ENCODE data around the gene ZMYND15. TPM values are rescaled to one million over a fixed set of nuclear protein-coding genes. Genes with fewer than 3 reads are reported as not detected.

ZMYND15 gene
- total and polyA plus RNA-seq, 2 experiments from 2014 or later: 0.32 to 1.4 TPM

DNA sequence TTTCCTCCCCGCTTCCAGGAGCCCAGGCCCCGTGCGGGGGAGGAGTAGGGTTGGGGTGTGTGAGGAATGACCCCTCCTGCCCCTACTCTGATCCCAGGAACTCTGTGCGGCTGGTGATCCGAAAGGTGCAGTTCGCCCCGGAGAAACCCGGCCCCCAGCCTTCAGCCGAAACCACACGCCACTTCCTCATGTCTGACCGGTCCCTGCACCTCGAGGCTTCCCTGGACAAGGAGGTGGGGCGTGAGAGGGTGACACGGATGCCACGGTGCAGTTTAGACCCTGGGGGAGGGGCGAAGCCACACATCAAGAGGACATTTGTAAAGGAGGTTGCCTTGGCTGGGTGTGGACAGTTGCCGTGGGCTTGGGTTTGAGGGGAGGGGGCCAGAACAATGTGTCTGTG lies 21.8 kb upstream of the ZMYND15 start:
- peaks cover 37% of the 10 kb centered on the region for H3K36me3 Mint-ChIP-seq (ENCODE audit: low read depth)
- H3K36me3 ChIP-seq (ENCODE audit: insufficient read depth): no peaks in the 10 kb centered on the region; the same call in 1 of the 2 replicates
- ATAC-seq: no peak
- H3K27me3 Mint-ChIP-seq (ENCODE audit: insufficient read depth, low read depth, poor library complexity): peaks cover 18% of the 10 kb centered on the region
- H3K4me1 ChIP-seq (ENCODE audit: insufficient read depth): no peaks in the 10 kb centered on the region
- H3K27me3 ChIP-seq (ENCODE audit: insufficient read depth): no peaks in the 10 kb centered on the region
- H3F3A ChIP-seq (replicated peaks; ENCODE audit: low read depth): no peaks in the 10 kb centered on the region
- H3K9me2 ChIP-seq (ENCODE audit: insufficient read depth): no peaks in the 10 kb centered on the region
- TF ChIP-seq JUNB (IDR thresholded peaks at IDR 0.05; ENCODE audit: unreplicated experiment) (no peak), EZH2 (IDR thresholded peaks at IDR 0.05; ENCODE audit: low read depth, unreplicated experiment) (no peak), POLR2AphosphoS5 (IDR thresholded peaks at IDR 0.05; ENCODE audit: low read depth) (no peak), ETS1 (IDR thresholded peaks at IDR 0.05) (no peak), ZNF462 (CRISPR knock-in tag; IDR thresholded peaks at IDR 0.05) (no peak), EZH2phosphoT487 (IDR thresholded peaks at IDR 0.05; ENCODE audit: unreplicated experiment) (no peak), ZNF331 (CRISPR knock-in tag; IDR thresholded peaks at IDR 0.05; ENCODE audit: low read depth) (no peak), ZNF114 (CRISPR knock-in tag; IDR thresholded peaks at IDR 0.05) (no peak), CREB1 (CRISPR knock-in tag; IDR thresholded peaks at IDR 0.05; ENCODE audit: low read depth) (no peak), STAT1 (IDR thresholded peaks at IDR 0.05; ENCODE audit: unreplicated experiment) (no peak)
- TF ChIP-seq, protein P1, sequence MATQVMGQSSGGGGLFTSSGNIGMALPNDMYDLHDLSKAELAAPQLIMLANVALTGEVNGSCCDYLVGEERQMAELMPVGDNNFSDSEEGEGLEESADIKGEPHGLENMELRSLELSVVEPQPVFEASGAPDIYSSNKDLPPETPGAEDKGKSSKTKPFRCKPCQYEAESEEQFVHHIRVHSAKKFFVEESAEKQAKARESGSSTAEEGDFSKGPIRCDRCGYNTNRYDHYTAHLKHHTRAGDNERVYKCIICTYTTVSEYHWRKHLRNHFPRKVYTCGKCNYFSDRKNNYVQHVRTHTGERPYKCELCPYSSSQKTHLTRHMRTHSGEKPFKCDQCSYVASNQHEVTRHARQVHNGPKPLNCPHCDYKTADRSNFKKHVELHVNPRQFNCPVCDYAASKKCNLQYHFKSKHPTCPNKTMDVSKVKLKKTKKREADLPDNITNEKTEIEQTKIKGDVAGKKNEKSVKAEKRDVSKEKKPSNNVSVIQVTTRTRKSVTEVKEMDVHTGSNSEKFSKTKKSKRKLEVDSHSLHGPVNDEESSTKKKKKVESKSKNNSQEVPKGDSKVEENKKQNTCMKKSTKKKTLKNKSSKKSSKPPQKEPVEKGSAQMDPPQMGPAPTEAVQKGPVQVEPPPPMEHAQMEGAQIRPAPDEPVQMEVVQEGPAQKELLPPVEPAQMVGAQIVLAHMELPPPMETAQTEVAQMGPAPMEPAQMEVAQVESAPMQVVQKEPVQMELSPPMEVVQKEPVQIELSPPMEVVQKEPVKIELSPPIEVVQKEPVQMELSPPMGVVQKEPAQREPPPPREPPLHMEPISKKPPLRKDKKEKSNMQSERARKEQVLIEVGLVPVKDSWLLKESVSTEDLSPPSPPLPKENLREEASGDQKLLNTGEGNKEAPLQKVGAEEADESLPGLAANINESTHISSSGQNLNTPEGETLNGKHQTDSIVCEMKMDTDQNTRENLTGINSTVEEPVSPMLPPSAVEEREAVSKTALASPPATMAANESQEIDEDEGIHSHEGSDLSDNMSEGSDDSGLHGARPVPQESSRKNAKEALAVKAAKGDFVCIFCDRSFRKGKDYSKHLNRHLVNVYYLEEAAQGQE (IDR thresholded peaks at IDR 0.05; ENCODE audit: unreplicated experiment): no peak
- TF ChIP-seq, protein P2, sequence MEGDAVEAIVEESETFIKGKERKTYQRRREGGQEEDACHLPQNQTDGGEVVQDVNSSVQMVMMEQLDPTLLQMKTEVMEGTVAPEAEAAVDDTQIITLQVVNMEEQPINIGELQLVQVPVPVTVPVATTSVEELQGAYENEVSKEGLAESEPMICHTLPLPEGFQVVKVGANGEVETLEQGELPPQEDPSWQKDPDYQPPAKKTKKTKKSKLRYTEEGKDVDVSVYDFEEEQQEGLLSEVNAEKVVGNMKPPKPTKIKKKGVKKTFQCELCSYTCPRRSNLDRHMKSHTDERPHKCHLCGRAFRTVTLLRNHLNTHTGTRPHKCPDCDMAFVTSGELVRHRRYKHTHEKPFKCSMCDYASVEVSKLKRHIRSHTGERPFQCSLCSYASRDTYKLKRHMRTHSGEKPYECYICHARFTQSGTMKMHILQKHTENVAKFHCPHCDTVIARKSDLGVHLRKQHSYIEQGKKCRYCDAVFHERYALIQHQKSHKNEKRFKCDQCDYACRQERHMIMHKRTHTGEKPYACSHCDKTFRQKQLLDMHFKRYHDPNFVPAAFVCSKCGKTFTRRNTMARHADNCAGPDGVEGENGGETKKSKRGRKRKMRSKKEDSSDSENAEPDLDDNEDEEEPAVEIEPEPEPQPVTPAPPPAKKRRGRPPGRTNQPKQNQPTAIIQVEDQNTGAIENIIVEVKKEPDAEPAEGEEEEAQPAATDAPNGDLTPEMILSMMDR (conservative IDR thresholded peaks at IDR 0.05; ENCODE audit: low read depth in 2 of 2): no peak
- no peaks in the 10 kb centered on the region; the same call in 1 of the 2 replicates for H4K20me1 ChIP-seq (replicated peaks; ENCODE audit: insufficient read depth)
- H3K27ac Mint-ChIP-seq: no peak overlapping the region
- H3K4me3 Mint-ChIP-seq: no peak overlapping the region
- H3K4me1 Mint-ChIP-seq: no peaks in the 10 kb centered on the region; the same call in 2 of the 3 replicates
- H3K4me3 ChIP-seq: no peak overlapping the region
- H2AFZ ChIP-seq: no peak overlapping the region
- no peaks in the 10 kb centered on the region for H3K9me3 Mint-ChIP-seq
- H3K4me2 ChIP-seq: no peak overlapping the region
- peaks cover 8% of the 10 kb centered on the region for H3K79me2 ChIP-seq (replicated peaks; ENCODE audit: insufficient read depth)
- DNase-seq (ENCODE audit: low spot score): no peak
- no peak overlapping the region for H3K27ac ChIP-seq (ENCODE audit: low read depth)

All from GM23338 (cell line).